Parathyroid adenoma (tissue), 2 donors: ENCODE results near the gene MOB3B.
A peak's percentile ranks its signal among the peaks of the same experiment; 100 is the strongest.

Experiments
- H2AFZ ChIP-seq: fragments of 300-600 bp; sonication (generic); one replicate; pipeline ENCODE4 v1.7.0; 2017; ENCODE audit warnings: antibody characterized with exemption, mild to moderate bottlenecking
- H3K27ac ChIP-seq: fragments of 300-600 bp; sonication (generic); one replicate; pipeline ENCODE4 v1.7.0; 2017
- H3K27me3 ChIP-seq: fragments of 300-600 bp; sonication (generic); one replicate; pipeline ENCODE4 v1.7.0; 2017; ENCODE audit warnings: low read length; ENCODE audit not compliant: control insufficient read depth, insufficient read depth
- H3K36me3 ChIP-seq: fragments of 300-600 bp; sonication (generic); one replicate; pipeline ENCODE4 v1.7.0; 2017; ENCODE audit warnings: low read length; ENCODE audit not compliant: control insufficient read depth, insufficient read depth
- H3K4me1 ChIP-seq: fragments of 300-600 bp; sonication (generic); one replicate; pipeline ENCODE4 v1.7.0; 2017; ENCODE audit warnings: control low read depth
- H3K4me2 ChIP-seq: fragments of 300-600 bp; sonication (generic); one replicate; pipeline ENCODE4 v1.7.0; 2017; ENCODE audit warnings: low read length
- H3K4me3 ChIP-seq: fragments of 300-600 bp; sonication (generic); one replicate; pipeline ENCODE4 v1.7.0; 2017; ENCODE audit warnings: low read depth, low read length
- H3K79me2 ChIP-seq: fragments of 300-600 bp; sonication (generic); one replicate; pipeline ENCODE4 v1.7.0; 2017; ENCODE audit warnings: control low read depth
- H3K9ac ChIP-seq: fragments of 300-600 bp; sonication (generic); one replicate; pipeline ENCODE4 v1.7.0; 2017; ENCODE audit warnings: mild to moderate bottlenecking
- H3K9me3 ChIP-seq: fragments of 300-600 bp; sonication (generic); one replicate; pipeline ENCODE4 v1.7.0; 2017; ENCODE audit warnings: low read length; ENCODE audit not compliant: control insufficient read depth
- TF ChIP-seq, protein P1 (sequence below): fragments of 300-600 bp; sonication (generic); IDR thresholded peaks from one replicate; pipeline ENCODE4 v1.7.0; 2017; ENCODE audit warnings: antibody characterized with exemption, mild to moderate bottlenecking
- donor health status: primary hyperparathyroidism.

The MOB3B gene

DNA sequence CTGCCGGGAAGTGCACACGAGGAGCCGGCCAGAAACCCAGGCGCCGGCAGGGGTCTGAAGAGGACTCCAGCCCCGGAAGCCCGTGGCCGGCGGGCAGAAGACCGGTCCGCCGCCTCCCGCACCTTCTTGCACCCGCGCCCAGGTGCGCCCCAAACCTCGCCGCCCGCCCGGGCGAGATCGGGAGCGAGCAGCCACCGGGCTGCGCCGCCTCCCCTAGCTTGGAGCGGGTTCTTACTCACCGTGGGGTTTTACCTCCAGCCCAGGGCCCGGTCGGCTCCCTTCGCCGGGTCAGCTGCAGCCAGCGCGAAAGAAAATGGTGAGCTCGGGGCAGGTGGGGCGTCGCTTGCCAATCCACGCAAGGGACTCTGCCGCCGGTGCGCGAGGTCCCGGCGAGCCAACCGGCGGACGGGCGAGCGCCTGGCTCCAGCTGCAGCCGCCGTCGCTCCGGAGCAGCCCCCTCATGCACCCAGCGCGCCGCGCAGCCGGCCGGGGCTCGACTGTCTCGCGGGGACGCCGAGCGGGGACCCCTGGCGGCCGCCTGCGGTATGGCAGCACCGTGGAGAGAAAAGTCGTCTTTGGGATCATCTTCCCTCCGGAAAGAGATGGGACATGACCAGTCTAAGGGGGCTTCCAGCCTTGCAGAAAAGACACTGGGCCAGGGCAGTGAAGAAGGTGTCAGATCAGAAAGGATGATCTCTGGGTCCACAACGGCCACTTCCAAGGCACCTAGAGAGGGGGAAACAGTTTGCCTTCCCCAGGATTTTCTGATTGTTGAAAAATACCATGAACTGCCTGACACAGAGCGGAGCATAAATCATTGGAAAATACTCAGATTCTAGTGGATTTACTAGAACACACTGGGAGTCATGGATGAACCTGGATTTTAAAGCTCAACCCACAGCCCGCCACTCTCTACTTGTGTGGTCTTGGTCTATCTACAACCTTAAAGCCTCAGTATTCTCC is at the start of gene MOB3B:
Gene MOB3B (minus strand): TSS at position 499 of the 963 bp plus-strand sequence. CDS start 74,264 bp downstream, outside the sequence.
- Histone ChIP-seq H3K4me2 (peak within 1 kb of the TSS; percentile 92), H3K36me3 (no peaks in the 10 kb centered on the region), H3K9ac (no peak within 1 kb of the TSS), H3K27ac (peak within 1 kb of the TSS; percentile 15), H2AFZ (peak within 1 kb of the TSS; percentile 66), H3K9me3 (no peaks in the 10 kb centered on the region), H3K4me1 (no peaks in the 10 kb centered on the region), H3K4me3 (peak within 1 kb of the TSS; percentile 68), H3K27me3 (no peaks in the 10 kb centered on the region), H3K79me2 (no peaks in the 10 kb centered on the region)
- TF ChIP-seq, protein P1, sequence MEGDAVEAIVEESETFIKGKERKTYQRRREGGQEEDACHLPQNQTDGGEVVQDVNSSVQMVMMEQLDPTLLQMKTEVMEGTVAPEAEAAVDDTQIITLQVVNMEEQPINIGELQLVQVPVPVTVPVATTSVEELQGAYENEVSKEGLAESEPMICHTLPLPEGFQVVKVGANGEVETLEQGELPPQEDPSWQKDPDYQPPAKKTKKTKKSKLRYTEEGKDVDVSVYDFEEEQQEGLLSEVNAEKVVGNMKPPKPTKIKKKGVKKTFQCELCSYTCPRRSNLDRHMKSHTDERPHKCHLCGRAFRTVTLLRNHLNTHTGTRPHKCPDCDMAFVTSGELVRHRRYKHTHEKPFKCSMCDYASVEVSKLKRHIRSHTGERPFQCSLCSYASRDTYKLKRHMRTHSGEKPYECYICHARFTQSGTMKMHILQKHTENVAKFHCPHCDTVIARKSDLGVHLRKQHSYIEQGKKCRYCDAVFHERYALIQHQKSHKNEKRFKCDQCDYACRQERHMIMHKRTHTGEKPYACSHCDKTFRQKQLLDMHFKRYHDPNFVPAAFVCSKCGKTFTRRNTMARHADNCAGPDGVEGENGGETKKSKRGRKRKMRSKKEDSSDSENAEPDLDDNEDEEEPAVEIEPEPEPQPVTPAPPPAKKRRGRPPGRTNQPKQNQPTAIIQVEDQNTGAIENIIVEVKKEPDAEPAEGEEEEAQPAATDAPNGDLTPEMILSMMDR, result peak; percentile 75

DNA sequence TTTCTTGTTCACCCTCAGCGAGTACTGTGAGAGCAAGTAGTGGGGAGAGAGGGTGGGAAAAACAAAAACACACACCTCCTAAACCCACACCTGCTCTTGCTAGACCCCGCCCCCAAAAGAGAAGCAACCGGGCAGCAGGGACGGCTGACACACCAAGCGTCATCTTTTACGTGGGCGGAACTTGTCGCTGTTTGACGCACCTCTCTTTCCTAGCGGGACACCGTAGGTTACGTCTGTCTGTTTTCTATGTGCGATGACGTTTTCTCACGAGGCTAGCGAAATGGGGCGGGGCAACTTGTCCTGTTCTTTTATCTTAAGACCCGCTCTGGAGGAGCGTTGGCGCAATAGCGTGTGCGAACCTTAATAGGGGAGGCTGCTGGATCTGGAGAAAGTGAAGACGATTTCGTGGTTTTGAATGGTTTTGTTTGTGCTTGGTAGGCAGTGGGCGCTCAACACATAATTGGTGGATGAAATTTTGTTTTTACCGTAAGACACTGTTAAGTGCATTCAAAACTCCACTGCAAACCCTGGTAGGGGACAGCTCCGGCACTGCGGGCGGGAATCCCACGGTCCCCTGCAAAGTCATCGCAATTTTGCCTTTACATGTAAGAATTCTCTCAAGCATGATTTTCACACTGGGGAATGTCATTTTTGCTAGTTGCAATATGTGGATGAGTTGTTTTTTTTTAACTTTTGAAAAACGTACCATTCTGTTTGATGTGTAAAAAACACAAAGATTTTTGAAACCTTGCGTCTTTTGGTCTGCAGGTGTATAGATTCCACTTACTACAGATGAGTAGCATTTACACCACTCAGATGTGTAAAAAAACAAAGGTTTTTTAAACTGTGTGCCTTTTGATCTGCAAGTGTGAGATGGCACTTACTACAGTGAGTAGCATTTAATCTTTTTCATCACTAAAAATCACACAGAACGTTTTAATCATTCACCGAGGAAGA is 44.3 kb upstream of the MOB3B start:
- H3K27me3 ChIP-seq, result no peaks in the 10 kb centered on the region
- H3K4me3 ChIP-seq, result peak overlapping the region; percentile 80
- H3K27ac ChIP-seq, result peak overlapping the region; percentile 94
- no peaks in the 10 kb centered on the region for H3K36me3 ChIP-seq
- peaks cover 3% of the 10 kb centered on the region for H3K4me1 ChIP-seq
- no peaks in the 10 kb centered on the region for H3K79me2 ChIP-seq
- no peak overlapping the region for H3K9ac ChIP-seq
- H3K9me3 ChIP-seq, result no peaks in the 10 kb centered on the region
- H3K4me2 ChIP-seq, result peak overlapping the region; percentile 88
- peak overlapping the region; percentile 74 for H2AFZ ChIP-seq
- TF ChIP-seq, protein P1, result no peak

DNA sequence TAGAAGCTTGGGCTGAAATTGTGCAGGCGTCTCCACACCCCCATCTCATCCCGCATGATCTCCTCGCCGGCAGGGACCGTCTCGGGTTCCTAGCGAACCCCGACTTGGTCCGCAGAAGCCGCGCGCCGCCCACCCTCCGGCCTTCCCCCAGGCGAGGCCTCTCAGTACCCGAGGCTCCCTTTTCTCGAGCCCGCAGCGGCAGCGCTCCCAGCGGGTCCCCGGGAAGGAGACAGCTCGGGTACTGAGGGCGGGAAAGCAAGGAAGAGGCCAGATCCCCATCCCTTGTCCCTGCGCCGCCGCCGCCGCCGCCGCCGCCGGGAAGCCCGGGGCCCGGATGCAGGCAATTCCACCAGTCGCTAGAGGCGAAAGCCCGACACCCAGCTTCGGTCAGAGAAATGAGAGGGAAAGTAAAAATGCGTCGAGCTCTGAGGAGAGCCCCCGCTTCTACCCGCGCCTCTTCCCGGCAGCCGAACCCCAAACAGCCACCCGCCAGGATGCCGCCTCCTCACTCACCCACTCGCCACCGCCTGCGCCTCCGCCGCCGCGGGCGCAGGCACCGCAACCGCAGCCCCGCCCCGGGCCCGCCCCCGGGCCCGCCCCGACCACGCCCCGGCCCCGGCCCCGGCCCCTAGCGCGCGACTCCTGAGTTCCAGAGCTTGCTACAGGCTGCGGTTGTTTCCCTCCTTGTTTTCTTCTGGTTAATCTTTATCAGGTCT is 43.5 kb upstream of the MOB3B start, which contains the start of gene C9orf72:
Gene C9orf72 (minus strand): TSS at position 564 of the 716 bp plus-strand sequence. CDS start 6,361 bp downstream, outside the sequence.
- H3K4me3 ChIP-seq, result peak within 1 kb of the TSS; percentile 80
- TF ChIP-seq, protein P1, result no peak
- H3K4me1 ChIP-seq, result peaks cover 3% of the 10 kb centered on the region
- H3K79me2 ChIP-seq, result peaks cover 2% of the 10 kb centered on the region
- H2AFZ ChIP-seq, result peak within 1 kb of the TSS; percentile 93
- peak within 1 kb of the TSS; percentile 94 for H3K27ac ChIP-seq
- peak within 1 kb of the TSS; percentile 28 for H3K9ac ChIP-seq
- H3K4me2 ChIP-seq, result peak within 1 kb of the TSS; percentile 88
- H3K27me3 ChIP-seq, result no peaks in the 10 kb centered on the region
- no peaks in the 10 kb centered on the region for H3K36me3 ChIP-seq
- H3K9me3 ChIP-seq, result no peaks in the 10 kb centered on the region

DNA sequence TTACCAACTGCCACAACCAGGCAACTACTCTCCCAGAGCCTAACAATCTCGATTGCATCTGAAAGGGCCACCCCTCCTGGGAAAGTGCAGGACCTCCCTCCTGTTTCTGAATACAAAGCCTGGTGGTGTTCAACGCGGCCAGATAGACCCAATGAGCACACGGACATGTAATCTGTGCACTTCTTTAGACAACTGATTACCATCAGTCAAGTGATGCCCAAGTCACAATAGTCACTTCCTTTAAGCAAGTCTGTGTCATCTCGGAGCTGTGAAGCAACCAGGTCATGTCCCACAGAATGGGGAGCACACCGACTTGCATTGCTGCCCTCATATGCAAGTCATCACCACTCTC is 42.9 kb upstream of the MOB3B start:
- no peaks in the 10 kb centered on the region for H3K36me3 ChIP-seq
- H3K27me3 ChIP-seq, result no peaks in the 10 kb centered on the region
- H3K4me3 ChIP-seq, result peak overlapping the region; percentile 80
- H3K79me2 ChIP-seq, result peaks cover 2% of the 10 kb centered on the region
- TF ChIP-seq, protein P1, result no peak
- peak overlapping the region; percentile 93 for H2AFZ ChIP-seq
- H3K27ac ChIP-seq, result peak overlapping the region; percentile 94
- peak overlapping the region; percentile 28 for H3K9ac ChIP-seq
- peaks cover 3% of the 10 kb centered on the region for H3K4me1 ChIP-seq
- H3K4me2 ChIP-seq, result peak overlapping the region; percentile 88
- no peaks in the 10 kb centered on the region for H3K9me3 ChIP-seq
